Effector memory CD4-positive, alpha-beta T cell (primary cell): ENCODE measurements around the gene GRAMD2B.
A peak's percentile ranks its signal among the peaks of the same experiment; 100 is the strongest.
"Not testable (repeated sequence)": the region's sequence is repeated elsewhere in the genome, so short reads cannot be mapped to it uniquely, and the experiment has no call there.

Source experiments
- DNase-seq, 3 donors: peaks; one replicate each; pipeline ENCODE4 v3.0.0-alpha.2; 2020
- H3K27ac ChIP-seq: 2 replicates; pipeline ENCODE4 v1.7.0; 2013; ENCODE audit warnings: mild to moderate bottlenecking, low read length, moderate library complexity; ENCODE audit not compliant: insufficient read depth, poor library complexity, severe bottlenecking
- H3K27me3 ChIP-seq: replicated peaks from 2 replicates; pipeline ENCODE4 v1.7.0; 2013; ENCODE audit warnings: mild to moderate bottlenecking, low read length; ENCODE audit not compliant: insufficient read depth, control insufficient read depth, poor library complexity, severe bottlenecking
- H3K36me3 ChIP-seq: 2 replicates; pipeline ENCODE4 v1.7.0; 2013; ENCODE audit warnings: mild to moderate bottlenecking, low read length, moderate library complexity; ENCODE audit not compliant: control insufficient read depth, insufficient read depth
- H3K4me1 ChIP-seq: 2 replicates; pipeline ENCODE4 v1.7.0; 2013; ENCODE audit warnings: low read length, mild to moderate bottlenecking; ENCODE audit not compliant: control insufficient read depth, insufficient read depth, poor library complexity, severe bottlenecking
- H3K4me3 ChIP-seq: 2 replicates; pipeline ENCODE4 v1.7.0; 2013; ENCODE audit warnings: low read length, low read depth, mild to moderate bottlenecking; ENCODE audit not compliant: insufficient read depth, poor library complexity, severe bottlenecking
- H3K9me3 ChIP-seq: 2 replicates; pipeline ENCODE4 v1.7.0; 2013; ENCODE audit warnings: mild to moderate bottlenecking, low read length, moderate library complexity; ENCODE audit not compliant: control insufficient read depth
- total RNA-seq, 3 donors: gene quantifications; one replicate each; lab custom pipeline; 2026; lab: John Stamatoyannopoulos, UW

Gene GRAMD2B, protein sequence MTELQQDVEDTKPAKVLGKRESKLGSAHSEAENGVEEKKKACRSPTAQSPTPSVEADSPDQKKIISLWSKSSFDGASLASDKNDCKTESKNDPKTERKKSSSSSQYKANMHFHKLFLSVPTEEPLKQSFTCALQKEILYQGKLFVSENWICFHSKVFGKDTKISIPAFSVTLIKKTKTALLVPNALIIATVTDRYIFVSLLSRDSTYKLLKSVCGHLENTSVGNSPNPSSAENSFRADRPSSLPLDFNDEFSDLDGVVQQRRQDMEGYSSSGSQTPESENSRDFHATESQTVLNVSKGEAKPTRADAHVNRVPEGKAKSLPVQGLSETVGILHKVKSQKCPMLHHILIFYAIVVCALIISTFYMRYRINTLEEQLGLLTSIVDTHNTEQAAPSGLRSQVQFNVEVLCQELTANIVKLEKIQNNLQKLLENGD
- 6.9 to 16.8 (median 12.4) reads per million in 3 donors for total RNA-seq

DNA sequence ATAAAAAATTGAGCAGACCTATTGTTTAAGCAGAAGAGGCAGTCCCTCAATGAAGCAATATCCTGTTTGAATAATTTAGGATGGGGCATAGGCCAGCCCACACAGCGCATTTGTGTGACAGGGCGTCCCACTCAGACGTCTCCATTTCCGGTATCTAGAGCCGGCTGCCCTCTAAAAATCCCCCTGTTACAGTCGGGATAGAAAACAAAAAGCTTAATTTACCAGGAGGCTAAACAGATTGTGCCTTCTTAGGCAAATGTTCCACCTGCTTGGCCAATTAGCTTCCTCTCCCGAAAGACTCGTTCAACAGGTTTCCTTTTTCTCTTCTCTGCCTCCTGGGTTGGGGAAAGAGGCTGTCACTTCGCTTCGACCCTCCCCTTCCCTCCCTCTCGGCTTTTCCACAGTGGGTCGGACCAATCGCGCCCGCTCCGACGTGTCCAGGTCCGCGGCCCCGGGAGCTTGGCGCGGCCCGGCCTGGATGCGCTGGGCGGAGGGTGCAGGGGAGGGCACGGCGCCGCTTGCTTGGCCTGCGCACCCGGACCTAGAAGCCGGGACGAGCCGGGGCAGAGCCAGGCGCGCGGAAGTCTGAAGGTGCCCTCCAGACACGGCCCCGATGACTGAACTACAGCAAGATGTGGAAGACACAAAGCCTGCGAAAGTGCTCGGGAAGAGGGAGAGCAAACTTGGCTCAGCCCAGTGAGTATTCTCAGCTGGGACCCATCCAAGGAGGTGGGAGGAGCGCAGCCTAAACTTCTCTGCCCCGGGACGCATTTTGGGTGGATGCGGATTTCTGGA is at the start of gene GRAMD2B:
Gene GRAMD2B, plus strand, starts transcription at position 416 of the 795 bp plus-strand sequence. Its CDS starts 198 bp downstream, at position 614.
- peaks cover 6% of the 10 kb centered on the region for H3K4me1 ChIP-seq
- H3K4me3 ChIP-seq, result peak within 1 kb of the TSS; percentile 95
- peak within 1 kb of the TSS; percentile 88 for H3K27ac ChIP-seq
- no peaks in the 10 kb centered on the region for H3K9me3 ChIP-seq
- H3K36me3 ChIP-seq, result no peaks in the 10 kb centered on the region
- no peaks in the 10 kb centered on the region for H3K27me3 ChIP-seq
- peak; percentile 56 to 59 (median 59) for DNase-seq

DNA sequence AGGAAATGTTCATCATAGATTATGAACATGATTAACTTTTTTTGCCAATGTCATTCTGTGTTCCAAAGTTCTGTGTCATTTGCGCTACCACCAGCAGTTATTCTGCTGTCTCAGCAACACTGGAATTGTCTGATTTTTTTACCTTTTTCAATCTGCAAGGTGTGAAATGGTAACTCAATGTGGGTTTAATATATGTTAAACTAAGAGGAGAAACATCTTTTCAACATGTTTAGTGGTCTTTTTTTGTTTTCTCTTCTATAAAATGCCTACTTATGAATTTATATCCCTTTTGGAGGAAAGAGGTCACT is 49.1 kb upstream of the GRAMD2B start:
- Histone ChIP-seq H3K36me3 (no peaks in the 10 kb centered on the region), H3K27ac (no peak overlapping the region), H3K9me3 (no peaks in the 10 kb centered on the region), H3K27me3 (no peaks in the 10 kb centered on the region), H3K4me1 (no peaks in the 10 kb centered on the region), H3K4me3 (no peak overlapping the region)
- no peak for DNase-seq

DNA sequence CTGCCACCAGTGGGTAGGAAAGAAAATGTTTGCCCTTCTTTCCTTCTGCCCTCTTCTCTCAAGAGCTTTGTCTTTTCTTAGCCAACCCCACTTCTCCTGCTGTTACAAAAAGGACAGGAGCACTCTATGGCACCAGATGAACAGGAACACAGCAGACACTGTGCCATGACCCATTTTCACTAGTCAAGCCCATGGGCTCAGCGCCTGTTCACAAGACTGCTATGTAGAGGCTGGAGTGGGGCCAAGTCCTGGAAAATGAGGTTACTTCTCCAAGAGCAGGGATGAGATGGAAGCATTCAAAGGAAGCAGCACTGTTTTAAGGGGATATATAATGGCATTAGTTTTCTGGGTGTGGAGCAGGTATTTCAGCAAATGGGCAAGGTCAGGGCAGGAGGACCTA is 46.8 kb upstream of the GRAMD2B start:
- Histone ChIP-seq H3K27me3 (no peaks in the 10 kb centered on the region), H3K9me3 (no peaks in the 10 kb centered on the region), H3K4me1 (no peaks in the 10 kb centered on the region), H3K27ac (no peak overlapping the region), H3K36me3 (no peaks in the 10 kb centered on the region), H3K4me3 (no peak overlapping the region)
- DNase-seq, result no peak

DNA sequence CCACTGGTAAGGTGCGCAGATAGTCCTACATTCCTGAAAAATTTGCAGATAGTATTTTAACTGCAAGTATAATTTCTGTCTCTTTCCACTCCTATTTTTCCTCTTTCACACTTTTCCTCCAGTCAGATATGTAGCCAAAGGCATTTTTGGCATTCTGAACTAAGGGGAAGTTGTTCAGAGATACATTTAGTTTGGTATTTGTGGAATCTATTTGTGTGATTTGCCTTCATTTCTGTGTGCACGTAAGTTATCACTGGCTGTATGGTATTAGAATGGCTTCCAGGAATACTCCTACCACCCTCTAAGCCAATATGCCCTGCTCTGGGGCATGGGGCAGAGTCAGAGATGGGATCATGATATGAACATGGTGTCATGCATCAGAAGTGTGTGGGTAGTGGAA is 45.8 kb upstream of the GRAMD2B start:
- H3K27ac ChIP-seq, result no peak overlapping the region

DNA sequence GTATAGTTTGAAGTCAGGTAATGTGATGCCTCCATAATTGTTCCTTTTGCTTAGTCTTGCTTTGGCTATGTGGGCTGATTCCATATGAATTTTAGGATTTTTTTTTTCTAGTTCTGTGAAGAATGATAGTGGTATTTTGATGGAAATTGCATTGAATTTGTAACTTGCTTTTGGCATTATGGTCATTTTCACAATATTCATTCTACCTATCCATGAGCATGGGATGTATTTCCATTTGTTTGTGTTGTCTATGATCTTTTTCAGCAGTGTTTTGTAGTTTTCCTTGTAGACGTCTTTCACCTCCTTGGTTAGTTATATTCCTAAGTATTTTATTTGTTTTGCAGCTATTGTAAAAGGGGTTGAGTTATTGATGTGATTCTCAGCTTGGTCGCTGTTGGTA is 42.9 kb upstream of the GRAMD2B start:
- H3K27me3 ChIP-seq, H3K9me3 ChIP-seq, DNase-seq, H3K4me1 ChIP-seq, H3K4me3 ChIP-seq, H3K36me3 ChIP-seq, H3K27ac ChIP-seq: not testable (repeated sequence)

More for the DNA sequence above, 45.8 kb upstream of the GRAMD2B start:
- DNase-seq, result no peak
- no peaks in the 10 kb centered on the region for H3K9me3 ChIP-seq
- H3K27me3 ChIP-seq, result no peaks in the 10 kb centered on the region
- H3K36me3 ChIP-seq, result no peaks in the 10 kb centered on the region
- no peak overlapping the region for H3K4me3 ChIP-seq
- no peaks in the 10 kb centered on the region for H3K4me1 ChIP-seq

DNA sequence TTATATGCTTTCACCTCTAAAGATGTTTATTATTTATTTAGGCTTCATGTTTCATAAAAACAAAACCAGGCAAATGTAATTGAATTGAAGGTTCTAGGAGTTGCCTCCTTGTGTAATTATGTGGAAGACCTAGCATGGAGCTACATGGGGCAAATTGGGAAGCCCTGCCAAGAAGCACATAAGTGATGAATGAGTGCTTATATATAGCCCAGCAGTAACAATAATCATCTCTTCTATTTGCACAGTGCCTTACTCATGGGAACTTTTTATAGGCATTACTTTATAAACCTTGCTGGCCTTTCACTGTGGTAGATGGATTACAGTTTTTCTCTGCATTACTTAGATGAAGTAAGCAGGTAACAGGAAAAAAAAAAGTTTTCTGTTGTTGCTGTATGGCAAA is 40.0 kb upstream of the GRAMD2B start:
- Histone ChIP-seq H3K36me3 (no peaks in the 10 kb centered on the region), H3K4me1 (no peaks in the 10 kb centered on the region), H3K9me3 (no peaks in the 10 kb centered on the region), H3K27me3 (no peaks in the 10 kb centered on the region), H3K4me3 (no peak overlapping the region), H3K27ac (no peak overlapping the region)
- no peak for DNase-seq

DNA sequence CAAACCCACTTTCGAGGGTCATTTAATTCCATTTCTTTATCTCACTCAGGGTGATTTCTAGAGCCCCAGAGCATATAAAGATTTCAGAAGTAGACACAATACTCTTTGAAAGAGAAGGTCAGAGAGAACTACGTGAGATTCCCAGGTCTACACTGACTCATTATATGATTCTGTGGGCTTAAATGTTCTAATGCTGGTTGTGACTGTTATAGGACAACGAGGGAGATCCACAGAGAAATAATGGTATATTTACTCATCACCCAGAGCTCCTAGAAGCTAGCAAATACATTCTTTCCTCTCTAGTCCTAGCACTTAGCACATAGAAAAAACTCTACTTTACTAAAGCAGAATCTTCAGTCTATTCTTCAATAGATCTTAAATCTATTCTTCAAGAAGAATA is 39.4 kb upstream of the GRAMD2B start:
- Histone ChIP-seq H3K4me3 (no peak overlapping the region), H3K27me3 (no peaks in the 10 kb centered on the region), H3K27ac (no peak overlapping the region), H3K9me3 (no peaks in the 10 kb centered on the region), H3K36me3 (no peaks in the 10 kb centered on the region), H3K4me1 (no peaks in the 10 kb centered on the region)
- no peak for DNase-seq

DNA sequence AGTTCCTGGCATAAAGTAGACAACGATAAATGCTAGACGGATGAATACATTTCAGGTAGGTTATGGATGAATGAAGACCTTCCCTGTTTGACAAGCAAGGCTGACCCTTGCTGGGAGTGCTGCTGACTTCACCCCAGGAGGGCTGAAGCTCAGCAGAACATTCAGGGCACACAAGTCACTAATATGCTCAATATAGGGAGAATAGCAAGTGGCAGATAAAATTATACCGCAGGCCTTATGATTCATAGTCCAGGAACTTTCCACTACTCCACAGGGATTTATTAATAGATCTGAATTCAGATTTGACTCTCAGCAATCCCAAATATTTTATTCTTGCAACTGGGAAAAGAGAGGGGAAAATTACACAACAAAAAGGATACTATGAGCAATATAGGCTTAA is 38.2 kb upstream of the GRAMD2B start:
- Histone ChIP-seq H3K27ac (no peak overlapping the region), H3K4me1 (no peaks in the 10 kb centered on the region), H3K27me3 (no peaks in the 10 kb centered on the region), H3K4me3 (no peak overlapping the region), H3K36me3 (no peaks in the 10 kb centered on the region), H3K9me3 (no peaks in the 10 kb centered on the region)
- DNase-seq, result no peak

DNA sequence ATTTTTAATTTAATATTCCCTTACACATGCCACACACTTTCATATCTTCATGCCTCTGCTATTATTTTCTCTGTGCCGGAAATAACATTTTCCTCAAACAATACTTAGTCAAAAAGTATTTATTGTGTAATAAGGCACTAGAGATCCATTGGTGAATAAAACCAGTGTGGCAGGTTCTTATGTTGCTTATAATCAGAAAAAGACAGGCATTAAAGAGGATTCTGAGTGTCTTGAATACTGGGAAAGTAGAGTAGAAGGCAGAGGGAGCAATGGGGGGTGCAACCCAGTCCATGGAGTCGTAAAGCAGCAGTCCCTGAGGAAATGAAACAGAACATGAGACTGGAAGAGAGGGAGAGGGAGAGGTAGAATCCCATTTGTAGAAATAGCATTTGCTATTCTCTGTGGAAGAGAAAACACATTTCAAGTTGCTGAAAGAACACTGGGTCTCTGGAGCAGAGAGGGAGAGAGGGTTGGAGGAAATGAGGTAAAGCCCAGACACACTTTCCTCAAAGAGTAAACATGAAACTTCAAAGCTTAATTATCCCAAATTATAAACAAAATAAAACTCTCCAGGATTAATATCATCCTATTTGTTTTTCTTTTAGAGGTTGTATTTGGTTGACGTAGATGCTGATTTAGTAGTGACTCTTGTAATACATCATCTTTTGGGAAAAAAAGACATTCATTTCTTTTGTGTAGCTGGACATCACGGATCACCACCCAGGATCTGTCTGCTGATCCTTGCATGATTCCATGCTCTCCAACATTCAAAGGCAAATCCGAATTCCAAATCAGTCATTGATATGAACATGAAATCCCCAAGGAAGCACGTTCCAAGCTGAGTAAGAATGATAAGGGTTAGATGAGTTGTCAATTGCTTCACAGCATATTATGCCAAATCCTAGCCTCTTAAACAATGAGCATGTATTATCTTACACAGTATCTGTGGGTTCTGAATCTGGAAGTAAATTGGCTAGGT is 37.4 kb upstream of the GRAMD2B start:
- no peaks in the 10 kb centered on the region for H3K9me3 ChIP-seq
- no peaks in the 10 kb centered on the region for H3K27me3 ChIP-seq
- H3K36me3 ChIP-seq, result no peaks in the 10 kb centered on the region
- no peaks in the 10 kb centered on the region for H3K4me1 ChIP-seq
- no peak overlapping the region for H3K27ac ChIP-seq
- no peak overlapping the region for H3K4me3 ChIP-seq
- DNase-seq, result no peak
